ENCODE data around the gene SCGB1A1.

Gene SCGB1A1

GRCh38 chr11:62398011-62398994 is 20.5 kb upstream of the SCGB1A1 start:
- peak; percentile 15 for DNase-seq

- no peak for DNase-seq
These were observed 19.5 kb upstream of the SCGB1A1 start for GRCh38 chr11:62399172-62399877.

- DNase-seq: no peak
These were observed 19.0 kb upstream of the SCGB1A1 start for GRCh38 chr11:62399878-62400266.

GRCh38 chr11:62400281-62400680 is 18.6 kb upstream of the SCGB1A1 start:
- DNase-seq: no peak

GRCh38 chr11:62400760-62401159 is 18.1 kb upstream of the SCGB1A1 start:
- DNase-seq: no peak

- DNase-seq: no peak
These were observed 17.5 kb upstream of the SCGB1A1 start for GRCh38 chr11:62401356-62401755.

- no peak for DNase-seq
These were observed 17.0 kb upstream of the SCGB1A1 start for GRCh38 chr11:62401811-62402210.

- DNase-seq: peak; percentile 52
These were observed 16.4 kb upstream of the SCGB1A1 start for GRCh38 chr11:62402226-62402959.

GRCh38 chr11:62402960-62403730 is 15.7 kb upstream of the SCGB1A1 start:
- no peak for DNase-seq

- no peak for DNase-seq
These were observed 14.4 kb upstream of the SCGB1A1 start for GRCh38 chr11:62404435-62404834.

GRCh38 chr11:62404901-62405300 is 13.9 kb upstream of the SCGB1A1 start:
- DNase-seq: no peak

- no peak for DNase-seq
These were observed 12.8 kb upstream of the SCGB1A1 start for GRCh38 chr11:62406034-62406433.

GRCh38 chr11:62409831-62410230 is 9.0 kb upstream of the SCGB1A1 start:
- DNase-seq: no peak

GRCh38 chr11:62410972-62411371 is 7.9 kb upstream of the SCGB1A1 start:
- no peak for DNase-seq

GRCh38 chr11:62411524-62411923 is 7.3 kb upstream of the SCGB1A1 start:
- DNase-seq: no peak

GRCh38 chr11:62413060-62413696 is 5.7 kb upstream of the SCGB1A1 start:
- no peak for DNase-seq

GRCh38 chr11:62416596-62416995 is 2.2 kb upstream of the SCGB1A1 start:
- no peak for DNase-seq

- DNase-seq: no peak
These were observed 697 bp upstream of the SCGB1A1 start for GRCh38 chr11:62418136-62418535.

- no peak for DNase-seq
These were observed 589 bp downstream of the SCGB1A1 start for GRCh38 chr11:62419314-62419929.

- DNase-seq: no peak
These were observed 1.1 kb downstream of the SCGB1A1 start for GRCh38 chr11:62419943-62420342.

GRCh38 chr11:62420882-62421281 is 2.0 kb downstream of the SCGB1A1 start:
- no peak for DNase-seq

GRCh38 chr11:62421996-62422395 is 3.2 kb downstream of the SCGB1A1 start:
- DNase-seq: no peak
